ENCODE data around the gene REG1B.
"Not testable (repeated sequence)": the region's sequence is repeated elsewhere in the genome, so short reads cannot be mapped to it uniquely, and the experiment has no call there.

REG1B gene

GRCh38 chr2:79083597-79084251, 4.1 kb downstream of the REG1B start:
- DNase-seq: no peak

- DNase-seq: no peak
These were observed 4.8 kb downstream of the REG1B start for GRCh38 chr2:79082987-79083386.

GRCh38 chr2:79071078-79071477, 16.7 kb downstream of the REG1B start:
- DNase-seq: no peak

- no peak for DNase-seq
These were observed 22.6 kb downstream of the REG1B start for GRCh38 chr2:79065201-79065600.

GRCh38 chr2:79054769-79055168, 33.0 kb downstream of the REG1B start:
- DNase-seq: not testable (repeated sequence)

GRCh38 chr2:79053486-79053885, 34.3 kb downstream of the REG1B start:
- DNase-seq: peak; percentile 10

GRCh38 chr2:79041032-79041448, 46.8 kb downstream of the REG1B start:
- peak; percentile 71 for DNase-seq

GRCh38 chr2:79039944-79040343, 47.8 kb downstream of the REG1B start:
- peak; percentile 11 for DNase-seq
